Mesendoderm (in vitro differentiated cells): ENCODE results near the gene COMP.

ENCODE experiments used
- DNase-seq: peaks from one replicate; pipeline ENCODE4 v3.0.0; 2013
- H2AK5ac ChIP-seq: 2 replicates; pipeline ENCODE4 v1.6.1; 2013; ENCODE audit warnings: low read length, inconsistent platforms
- H2BK120ac ChIP-seq: 2 replicates; pipeline ENCODE4 v1.6.1; 2013; ENCODE audit warnings: low read depth, mild to moderate bottlenecking, low read length, moderate library complexity, mixed read lengths
- H2BK15ac ChIP-seq: replicated peaks from 2 replicates; pipeline ENCODE4 v1.6.1; 2013; ENCODE audit warnings: low read depth, mild to moderate bottlenecking, moderate library complexity
- H2BK5ac ChIP-seq: 2 replicates; pipeline ENCODE4 v1.6.1; 2013; ENCODE audit warnings: low read length, inconsistent platforms
- H3K18ac ChIP-seq: 2 replicates; pipeline ENCODE4 v1.6.1; 2013; ENCODE audit warnings: mild to moderate bottlenecking, low read length, mixed read lengths
- H3K23ac ChIP-seq: one replicate; pipeline ENCODE4 v1.6.1; 2013; ENCODE audit warnings: low read length
- H3K27ac ChIP-seq: 2 replicates; pipeline ENCODE4 v1.5.1; 2013; ENCODE audit warnings: low read depth, mild to moderate bottlenecking, inconsistent platforms, low read length, moderate library complexity
- H3K27me3 ChIP-seq: 2 replicates; pipeline ENCODE4 v1.6.1; 2013; ENCODE audit warnings: low read length, control low read depth, mild to moderate bottlenecking, inconsistent platforms; ENCODE audit not compliant: insufficient read depth, poor library complexity
- H3K36me3 ChIP-seq: 2 replicates; pipeline ENCODE4 v1.6.1; 2013; ENCODE audit warnings: low read length, inconsistent platforms; ENCODE audit not compliant: control insufficient read depth, insufficient read depth
- H3K4ac ChIP-seq: one replicate; pipeline ENCODE4 v1.6.1; 2013; ENCODE audit warnings: low read depth, mild to moderate bottlenecking, low read length, moderate library complexity
- H3K4me1 ChIP-seq: 2 replicates; pipeline ENCODE4 v1.6.1; 2013; ENCODE audit warnings: low read depth, low read length, inconsistent platforms; ENCODE audit not compliant: control insufficient read depth
- H3K4me2 ChIP-seq: 2 replicates; pipeline ENCODE4 v1.6.1; 2013; ENCODE audit warnings: low read length
- H3K4me3 ChIP-seq: 2 replicates; pipeline ENCODE4 v1.5.1; 2013; ENCODE audit warnings: mild to moderate bottlenecking, low read length
- H3K56ac ChIP-seq: one replicate; pipeline ENCODE4 v1.6.1; 2013; ENCODE audit warnings: low read length
- H3K79me1 ChIP-seq: 2 replicates; pipeline ENCODE4 v1.6.1; 2013; ENCODE audit warnings: low read length, inconsistent platforms
- H3K79me2 ChIP-seq: 2 replicates; pipeline ENCODE4 v1.6.1; 2013; ENCODE audit warnings: mild to moderate bottlenecking, low read length; ENCODE audit not compliant: control insufficient read depth, insufficient read depth
- H3K9ac ChIP-seq: 2 replicates; pipeline ENCODE4 v1.6.1; 2013; ENCODE audit warnings: low read length, inconsistent platforms
- H4K5ac ChIP-seq: one replicate; pipeline ENCODE4 v1.6.1; 2013; ENCODE audit warnings: low read length
- H4K8ac ChIP-seq: one replicate; pipeline ENCODE4 v1.6.1; 2013; ENCODE audit warnings: low read depth, mild to moderate bottlenecking, control low read depth, low read length, moderate library complexity
- WGBS: extraction: QIAGEN DNeasy Blood & Tissue Kit; methylation state at CpG from one replicate; pipeline ENCODE4 v1.1.7; 2013; ENCODE audit warnings: low lambda C conversion rate, missing lambda C conversion rate; ENCODE audit not compliant: insufficient coverage; ENCODE audit errors: extremely low coverage; 5-methylcytosine and 5-hydroxymethylcytosine counted together

COMP gene

DNA sequence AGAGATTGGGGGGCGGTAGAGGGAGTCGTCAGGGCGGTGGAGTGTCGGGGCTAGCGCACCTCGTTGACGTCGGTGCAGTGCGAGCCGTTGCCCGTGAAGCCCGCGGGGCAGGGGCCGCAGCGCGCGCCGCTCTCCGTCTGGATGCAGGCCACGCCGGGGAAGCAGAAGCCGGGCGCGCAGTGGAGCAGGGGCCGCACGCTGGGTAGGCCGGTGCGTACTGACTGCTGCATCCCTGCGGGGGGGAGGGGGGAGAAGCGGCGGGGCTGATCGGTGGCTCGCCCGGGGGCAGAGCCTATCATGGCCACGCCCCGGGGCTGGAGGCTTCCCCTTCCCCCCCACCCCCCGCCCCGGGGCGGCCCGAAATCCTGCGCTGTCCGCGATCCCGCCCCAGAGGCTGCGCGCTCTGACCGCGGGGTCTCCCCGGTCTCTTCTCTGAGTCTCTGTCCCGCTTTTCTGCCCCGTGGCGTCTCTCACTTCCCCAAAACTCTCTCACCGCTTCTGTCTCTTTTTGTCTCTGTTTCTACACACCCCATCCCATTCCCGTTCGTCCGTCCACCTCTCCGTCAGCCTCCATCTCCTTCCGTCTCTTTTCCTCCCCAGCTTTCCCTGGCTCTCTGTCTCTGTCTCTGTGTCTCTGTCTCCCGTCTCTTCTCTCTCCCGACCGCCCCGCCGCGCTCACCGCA lies 1.1 kb downstream of the COMP start:
- Histone ChIP-seq H2BK120ac (no peak overlapping the region), H3K18ac (no peak overlapping the region), H4K8ac (no peak overlapping the region), H3K27me3 (peaks cover 58% of the 10 kb centered on the region), H3K79me1 (no peaks in the 10 kb centered on the region), H3K4me2 (no peak overlapping the region), H3K79me2 (no peaks in the 10 kb centered on the region), H2AK5ac (no peak overlapping the region), H3K4me3 (no peak overlapping the region), H3K36me3 (no peaks in the 10 kb centered on the region), H3K23ac (no peak overlapping the region), H3K9ac (no peak overlapping the region), H4K5ac (no peak overlapping the region), H2BK5ac (no peak overlapping the region), H3K27ac (no peak overlapping the region), H2BK15ac (no peak overlapping the region), H3K4ac (no peak overlapping the region), H3K4me1 (peaks cover 2% of the 10 kb centered on the region), H3K56ac (no peak overlapping the region)
- no CpG with 5 or more reads among the region's 65 CpGs for WGBS
- DNase-seq, result peak; percentile 58

DNA sequence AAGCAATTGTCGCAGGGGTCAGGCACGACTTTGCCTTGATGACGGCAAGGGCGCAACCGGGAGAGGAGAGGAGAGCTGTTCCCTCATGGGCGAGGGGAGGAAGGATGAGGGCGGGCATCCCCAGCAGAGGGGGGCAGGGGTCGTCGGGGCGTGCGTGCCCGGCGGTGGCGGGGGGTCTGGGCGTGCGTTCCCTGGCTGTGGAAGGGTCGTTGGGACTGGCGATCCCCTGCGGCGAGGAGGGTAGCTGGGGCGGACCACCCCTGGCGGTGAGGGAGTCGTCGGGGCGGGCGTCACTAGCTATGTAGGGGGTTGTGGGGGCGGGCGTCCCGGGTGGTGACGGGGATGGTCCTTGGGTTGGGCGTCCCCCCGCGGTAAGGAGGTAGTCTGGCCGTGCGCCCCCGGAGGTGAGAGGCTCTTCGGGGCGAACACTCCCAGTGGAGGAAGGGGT lies 1.7 kb downstream of the COMP start:
- H3K23ac ChIP-seq, result no peak overlapping the region
- H3K56ac ChIP-seq, result no peak overlapping the region
- H3K79me2 ChIP-seq, result no peaks in the 10 kb centered on the region
- no peak overlapping the region for H2AK5ac ChIP-seq
- H3K27me3 ChIP-seq, result peaks cover 58% of the 10 kb centered on the region
- no peak overlapping the region for H4K8ac ChIP-seq
- H3K9ac ChIP-seq, result no peak overlapping the region
- H3K36me3 ChIP-seq, result no peaks in the 10 kb centered on the region
- no peak overlapping the region for H3K27ac ChIP-seq
- no peak overlapping the region for H2BK120ac ChIP-seq
- no peaks in the 10 kb centered on the region for H3K79me1 ChIP-seq
- WGBS, result no CpG with 5 or more reads among the region's 38 CpGs
- peaks cover 2% of the 10 kb centered on the region for H3K4me1 ChIP-seq
- no peak overlapping the region for H3K4me2 ChIP-seq
- no peak overlapping the region for H3K4ac ChIP-seq
- no peak for DNase-seq
- no peak overlapping the region for H2BK5ac ChIP-seq
- H3K4me3 ChIP-seq, result no peak overlapping the region
- no peak overlapping the region for H4K5ac ChIP-seq
- no peak overlapping the region for H3K18ac ChIP-seq
- no peak overlapping the region for H2BK15ac ChIP-seq

DNA sequence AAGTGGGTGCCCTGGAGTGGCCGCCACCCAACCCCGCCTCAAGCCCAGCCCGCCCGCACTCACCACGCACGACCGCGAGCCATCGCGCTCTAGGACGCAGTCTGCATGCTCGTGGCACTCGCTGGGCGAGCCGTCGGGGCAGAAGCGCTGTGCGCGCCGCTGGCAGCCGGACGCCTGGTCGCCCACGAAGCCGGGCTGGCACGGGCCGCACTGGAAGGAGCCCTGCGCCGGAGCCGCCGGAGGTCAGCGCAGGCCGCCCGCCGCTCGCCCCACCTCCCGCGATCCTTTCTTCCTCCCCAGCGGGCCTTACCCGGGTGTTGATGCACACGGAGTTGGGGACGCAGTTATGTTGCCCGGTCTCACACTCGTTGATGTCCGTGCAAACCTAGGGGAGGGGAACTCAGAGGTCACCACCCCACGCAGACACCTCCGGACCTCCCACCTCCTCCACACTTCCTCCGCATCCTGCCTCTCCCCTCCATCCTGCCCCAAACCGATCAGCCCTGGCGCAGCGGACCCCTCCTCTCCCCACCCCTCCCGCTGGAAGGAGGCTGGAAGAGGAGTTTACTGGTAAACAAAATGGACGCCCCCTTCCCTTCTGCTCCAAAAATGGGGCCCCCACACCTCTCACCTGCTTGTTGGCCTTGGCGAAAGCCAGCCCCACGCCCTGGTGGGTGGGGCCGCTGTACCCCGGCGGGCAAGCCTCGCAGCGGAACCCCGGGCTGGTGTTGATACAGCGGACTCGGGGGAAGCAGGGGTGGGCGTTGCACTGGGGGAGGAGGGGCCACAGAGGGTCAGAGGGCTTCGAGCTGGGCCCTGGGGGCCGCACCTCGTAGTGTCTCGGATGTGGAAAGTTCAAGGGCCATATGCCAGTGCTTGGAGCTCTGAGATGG lies 2.3 kb downstream of the COMP start:
- Histone ChIP-seq H3K79me2 (no peaks in the 10 kb centered on the region), H3K56ac (no peak overlapping the region), H2AK5ac (no peak overlapping the region), H3K27me3 (peaks cover 58% of the 10 kb centered on the region), H4K5ac (no peak overlapping the region), H3K4me3 (no peak overlapping the region), H3K79me1 (no peaks in the 10 kb centered on the region), H3K4me1 (peaks cover 2% of the 10 kb centered on the region), H2BK5ac (no peak overlapping the region), H2BK120ac (no peak overlapping the region), H3K4ac (no peak overlapping the region), H4K8ac (no peak overlapping the region), H2BK15ac (no peak overlapping the region), H3K9ac (no peak overlapping the region), H3K18ac (no peak overlapping the region), H3K4me2 (no peak overlapping the region), H3K23ac (no peak overlapping the region), H3K27ac (no peak overlapping the region), H3K36me3 (no peaks in the 10 kb centered on the region)
- DNase-seq, result no peak
- no CpG with 5 or more reads among the region's 68 CpGs for WGBS

DNA sequence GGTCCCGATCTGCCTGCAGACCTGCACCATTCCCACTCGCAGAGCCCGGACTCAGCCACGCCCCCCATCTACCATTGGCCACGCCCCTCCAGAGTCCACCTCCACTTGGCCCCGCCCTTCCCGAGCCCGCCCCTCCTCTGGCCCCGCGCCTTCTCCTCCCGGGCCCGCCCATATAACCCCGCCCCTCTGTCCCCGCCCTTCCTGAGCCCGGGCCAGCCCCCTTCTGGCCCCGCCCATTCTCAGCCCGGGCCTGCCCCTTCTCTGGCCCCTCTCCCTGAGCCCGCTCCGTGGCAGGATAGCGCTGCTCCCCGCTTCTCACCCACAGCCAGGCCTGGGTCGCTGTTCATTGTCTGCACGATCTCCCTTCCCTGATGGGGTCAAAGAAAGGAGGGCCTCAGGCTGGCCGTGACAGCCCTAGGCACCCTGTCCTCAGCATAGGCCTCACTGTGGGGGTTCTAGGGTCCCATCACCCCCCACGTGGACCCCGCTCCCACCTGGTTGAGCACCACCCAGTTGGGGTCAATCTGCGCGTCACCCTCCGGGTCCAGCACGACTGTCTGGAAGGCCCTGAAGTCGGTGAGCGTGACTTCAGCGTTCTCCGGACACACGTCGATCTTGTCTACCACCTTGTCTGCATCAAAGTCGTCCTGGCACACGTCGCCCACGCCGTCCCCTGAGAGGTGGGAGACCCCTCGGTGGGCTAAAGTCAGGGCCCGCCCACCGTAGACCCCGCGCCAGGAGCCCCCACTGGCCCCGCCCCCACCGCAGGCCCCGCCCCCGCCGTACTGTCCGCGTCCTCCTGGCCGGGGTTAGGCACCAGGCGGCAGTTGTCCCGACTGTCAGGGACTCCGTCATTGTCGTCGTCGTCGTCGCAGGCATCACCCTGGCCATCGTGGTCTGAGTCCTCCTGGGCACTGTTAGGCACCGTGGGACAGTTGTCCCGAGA lies 5.7 kb downstream of the COMP start:
- Histone ChIP-seq H3K4me3 (no peak overlapping the region), H3K27ac (no peak overlapping the region), H3K4me2 (peak overlapping the region; percentile 7), H2BK120ac (no peak overlapping the region), H4K5ac (no peak overlapping the region), H4K8ac (no peak overlapping the region), H3K9ac (peak overlapping the region; percentile 14), H3K4me1 (peaks cover 2% of the 10 kb centered on the region), H2AK5ac (no peak overlapping the region), H3K36me3 (no peaks in the 10 kb centered on the region), H3K23ac (no peak overlapping the region), H3K4ac (no peak overlapping the region), H2BK15ac (no peak overlapping the region), H2BK5ac (no peak overlapping the region), H3K56ac (peak overlapping the region; percentile 37), H3K18ac (no peak overlapping the region), H3K79me2 (no peaks in the 10 kb centered on the region), H3K27me3 (peaks cover 33% of the 10 kb centered on the region), H3K79me1 (no peaks in the 10 kb centered on the region)
- peak; percentile 89 for DNase-seq
- WGBS, result no CpG with 5 or more reads among the region's 65 CpGs

- Histone ChIP-seq H3K56ac (no peak overlapping the region), H2BK15ac (no peak overlapping the region), H3K27ac (no peak overlapping the region), H4K5ac (no peak overlapping the region), H3K79me2 (no peaks in the 10 kb centered on the region), H3K4me2 (no peak overlapping the region), H2AK5ac (no peak overlapping the region), H4K8ac (no peak overlapping the region), H3K4me1 (peaks cover 2% of the 10 kb centered on the region), H3K4ac (no peak overlapping the region), H2BK120ac (no peak overlapping the region), H3K18ac (no peak overlapping the region), H3K9ac (no peak overlapping the region), H3K36me3 (no peaks in the 10 kb centered on the region), H3K79me1 (no peaks in the 10 kb centered on the region), H3K4me3 (no peak overlapping the region), H3K27me3 (peaks cover 27% of the 10 kb centered on the region), H3K23ac (no peak overlapping the region), H2BK5ac (no peak overlapping the region)
- DNase-seq, result no peak
- no CpG with 5 or more reads among the region's 16 CpGs for WGBS
Observed at GRCh38 chr19:18784786-18785120, 6.4 kb downstream of the COMP start.
